ENCODE measurements around the gene MYO18A.
"Not testable (repeated sequence)": the region's sequence is repeated elsewhere in the genome, so short reads cannot be mapped to it uniquely, and the experiment has no call there.

MYO18A gene

GRCh38 chr17:29151567-29151966, 28.6 kb downstream of the MYO18A start:
- POLR2A ChIA-PET = no interaction called here
- TF ChIP-seq CTCF (IDR thresholded peaks at IDR 0.05; ENCODE audit: control extremely low read depth, extremely low read depth, low read depth, missing control alignments) = no peak
- no peak for DNase-seq (ENCODE audit: extremely low spot score)
- CTCF ChIA-PET = interaction anchor here (1.5 to 11.9 kb wide), 5 partner anchors 20 to 63 kb away, joined by 3 to 298 read pairs (median 11); partner anchors contain the start of gene MYO18A

GRCh38 chr17:29150161-29150560, 30.0 kb downstream of the MYO18A start:
- CTCF ChIA-PET = interaction anchor here (0.7 to 11.9 kb wide), 18 partner anchors 11 to 386 kb away, joined by 3 to 298 read pairs (median 7); partner anchors contain the start of gene MYO18A
- POLR2A ChIA-PET = interaction anchor here (1.5 kb wide), 1 partner anchor 424 kb away, joined by 4 read pairs; no protein-coding TSS in a partner anchor
- no peak for TF ChIP-seq CTCF (IDR thresholded peaks at IDR 0.05; ENCODE audit: control extremely low read depth, extremely low read depth, low read depth, missing control alignments)
- no peak for DNase-seq (ENCODE audit: extremely low spot score)

- POLR2A ChIA-PET = interaction anchor here (1.1 to 1.5 kb wide), 6 partner anchors 9 to 423 kb away, joined by 3 to 9 read pairs (median 6); partner anchors contain the start of gene NUFIP2
- CTCF ChIA-PET = interaction anchor here (0.6 to 11.9 kb wide), 59 partner anchors 8 to 773 kb away, joined by 3 to 298 read pairs (median 4); partner anchors contain the start of genes MYO18A and NUFIP2
- DNase-seq (ENCODE audit: extremely low spot score) = peak; percentile 67
- no peak for TF ChIP-seq CTCF (IDR thresholded peaks at IDR 0.05; ENCODE audit: control extremely low read depth, extremely low read depth, low read depth, missing control alignments)
These were observed 30.6 kb downstream of the MYO18A start for GRCh38 chr17:29149431-29150064.

- POLR2A ChIA-PET = interaction anchor here (0.6 to 1.5 kb wide), 7 partner anchors 9 to 424 kb away, joined by 3 to 9 read pairs (median 6); partner anchors contain the start of gene NUFIP2
- peak; percentile 94 for TF ChIP-seq CTCF (IDR thresholded peaks at IDR 0.05; ENCODE audit: control extremely low read depth, extremely low read depth, low read depth, missing control alignments)
- CTCF ChIA-PET = interaction anchor here (0.6 to 11.9 kb wide), 59 partner anchors 9 to 773 kb away, joined by 3 to 298 read pairs (median 4); partner anchors contain the start of genes MYO18A and NUFIP2
- DNase-seq (ENCODE audit: extremely low spot score) = peak; percentile 94
These were observed 31.3 kb downstream of the MYO18A start for GRCh38 chr17:29148790-29149430.

GRCh38 chr17:29148257-29148789, 31.9 kb downstream of the MYO18A start:
- ChIA-PET CTCF (interaction anchor here (0.7 to 11.9 kb wide), 44 partner anchors 9 to 774 kb away, joined by 3 to 298 read pairs (median 5); partner anchors contain the start of genes MYO18A and NUFIP2), POLR2A (interaction anchor here (0.6 to 1.1 kb wide), 7 partner anchors 8 to 424 kb away, joined by 3 to 13 read pairs (median 6); partner anchors contain the start of gene NUFIP2)
- no peak for TF ChIP-seq CTCF (IDR thresholded peaks at IDR 0.05; ENCODE audit: control extremely low read depth, extremely low read depth, low read depth, missing control alignments)
- DNase-seq (ENCODE audit: extremely low spot score) = no peak

GRCh38 chr17:29147682-29148081, 32.5 kb downstream of the MYO18A start:
- ChIA-PET CTCF (interaction anchor here (0.7 to 11.9 kb wide), 22 partner anchors 9 to 600 kb away, joined by 3 to 298 read pairs (median 6); partner anchors contain the start of gene MYO18A), POLR2A (interaction anchor here (0.7 kb wide), 1 partner anchor 421 kb away, joined by 13 read pairs; no protein-coding TSS in a partner anchor)
- no peak for TF ChIP-seq CTCF (IDR thresholded peaks at IDR 0.05; ENCODE audit: control extremely low read depth, extremely low read depth, low read depth, missing control alignments)
- no peak for DNase-seq (ENCODE audit: extremely low spot score)

GRCh38 chr17:29147228-29147627, 33.0 kb downstream of the MYO18A start:
- DNase-seq (ENCODE audit: extremely low spot score); POLR2A ChIA-PET: not testable (repeated sequence)
- CTCF ChIA-PET = interaction anchor here (1.1 to 11.9 kb wide), 14 partner anchors 9 to 444 kb away, joined by 4 to 298 read pairs (median 15); partner anchors contain the start of gene MYO18A
